GM18909 (cell line): ENCODE data around the gene P3H2.

ENCODE experiments used
- ATAC-seq: cut with Tn5 transposase; IDR thresholded peaks from one replicate; pipeline ENCODE4 v1.9.1; 2021; ENCODE audit warnings: mild to moderate bottlenecking; ENCODE audit not compliant: unreplicated experiment, poor library complexity

The P3H2 gene

DNA sequence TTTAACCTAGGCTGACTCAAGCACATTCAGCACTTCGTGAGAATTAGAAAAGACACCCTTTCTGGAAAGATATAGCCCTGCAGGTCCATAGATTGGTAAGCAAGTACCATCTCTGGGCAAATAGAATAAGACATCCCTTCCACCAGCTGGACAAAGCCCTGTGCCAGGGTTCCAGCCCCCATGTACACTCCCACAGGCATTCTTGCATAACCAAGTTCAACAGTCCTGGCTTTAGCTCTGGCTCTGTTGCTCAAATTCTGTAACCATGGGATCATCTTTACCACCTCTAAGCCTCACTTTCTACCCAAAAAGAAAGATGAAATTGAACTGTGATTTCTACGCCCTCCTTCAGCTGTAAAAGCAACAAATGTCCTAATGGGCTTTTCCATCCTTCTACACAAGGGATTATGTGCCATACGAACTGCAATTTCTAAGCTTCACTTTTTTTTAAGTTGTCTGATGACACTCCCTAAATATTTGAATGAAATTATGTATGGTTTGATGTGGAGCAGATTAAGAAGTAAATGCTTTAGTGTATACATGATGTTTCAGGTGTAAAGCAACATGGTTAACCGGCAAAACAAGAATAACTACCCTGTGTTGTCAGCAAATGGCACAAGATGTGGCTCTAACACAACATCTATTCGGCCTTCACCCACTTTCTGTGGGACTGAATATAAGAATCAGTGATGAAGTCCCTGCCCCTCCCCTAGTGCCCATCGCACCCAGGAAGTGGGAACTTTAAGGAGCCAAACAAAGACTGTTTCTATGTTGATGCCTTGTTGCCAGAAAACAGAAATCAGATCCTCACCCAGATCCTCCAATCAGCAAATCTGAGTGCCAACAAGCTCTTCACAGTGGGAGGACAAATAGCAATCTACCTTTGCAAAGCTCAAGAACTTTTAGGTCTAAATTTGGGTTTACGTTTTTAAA is 165.7 kb downstream of the P3H2 start:
- no peak for ATAC-seq

DNA sequence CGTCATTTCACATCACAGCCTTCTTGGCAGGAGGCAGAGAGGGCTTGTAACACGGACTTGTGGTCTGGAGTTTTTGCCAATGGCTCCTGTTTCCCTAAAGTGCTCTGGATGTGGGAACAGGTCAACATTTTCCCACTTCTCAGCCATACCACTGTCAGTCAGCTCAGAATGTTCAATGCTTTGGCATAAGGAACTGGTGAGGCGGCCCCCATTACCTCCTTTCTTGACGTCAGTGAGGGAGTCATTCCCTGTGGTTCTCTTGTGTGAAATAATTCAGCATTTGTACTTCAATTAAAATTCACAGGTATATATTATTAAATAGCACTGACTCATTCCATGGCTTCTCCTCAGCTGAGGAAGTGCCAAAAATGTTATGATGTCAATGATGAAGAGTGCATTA is 167.1 kb downstream of the P3H2 start:
- ATAC-seq, result no peak

DNA sequence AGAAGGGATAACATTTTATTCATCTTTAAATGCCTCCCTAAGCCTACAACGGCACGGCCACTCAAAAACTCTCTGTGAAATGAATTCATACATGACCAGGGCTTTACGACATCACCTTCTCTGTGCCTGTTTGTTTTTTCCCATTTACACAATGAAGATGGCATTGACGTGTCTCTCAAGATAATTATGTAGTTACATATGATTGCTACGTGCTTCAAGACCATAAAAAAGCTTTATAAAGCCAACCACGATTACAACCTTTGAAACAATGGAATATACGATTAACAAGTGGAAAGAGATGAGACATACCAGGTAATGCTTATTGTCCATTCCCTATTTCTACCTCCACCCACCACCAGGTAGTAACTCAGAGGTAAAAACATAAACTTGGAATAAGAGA is 168.4 kb downstream of the P3H2 start:
- no peak for ATAC-seq

DNA sequence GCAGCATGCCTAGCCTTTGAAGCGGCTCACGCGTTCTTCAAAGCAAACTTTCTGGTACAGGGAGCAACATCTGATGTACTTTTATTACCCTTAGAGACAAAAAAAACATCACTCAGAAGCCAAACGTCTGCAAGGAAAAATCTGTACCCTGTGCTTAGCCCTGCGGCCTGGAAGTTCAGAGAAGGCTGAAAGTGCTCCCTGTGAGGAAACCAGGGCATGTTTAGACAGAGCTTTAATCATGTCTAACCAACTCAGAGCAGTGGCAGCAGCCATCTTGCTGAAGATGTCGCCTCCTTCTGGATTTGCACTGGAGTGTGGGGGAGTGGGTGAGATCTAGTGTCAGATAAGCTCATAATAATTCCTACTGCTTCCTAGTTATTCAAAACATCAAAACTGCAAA is 170.4 kb downstream of the P3H2 start:
- no peak for ATAC-seq

DNA sequence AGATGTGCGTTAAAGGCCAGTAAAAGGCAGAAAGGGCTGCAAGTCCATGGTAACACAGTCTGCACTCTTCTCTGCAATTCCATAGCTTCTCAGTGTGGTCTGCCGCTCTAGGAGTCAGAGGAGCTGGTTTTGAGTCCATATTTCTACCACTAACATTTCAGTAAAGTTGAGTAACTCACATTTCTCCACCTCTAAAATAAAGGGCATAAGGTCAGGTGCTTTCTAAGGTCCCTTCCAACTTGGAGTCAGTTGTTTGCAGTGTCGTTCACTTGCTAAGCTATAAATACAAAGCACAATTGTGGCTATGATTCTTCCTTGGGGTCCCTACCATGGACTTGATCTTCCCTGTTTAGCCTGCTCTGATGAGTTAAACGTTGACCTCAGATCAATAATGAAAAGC is 171.1 kb downstream of the P3H2 start:
- no peak for ATAC-seq

DNA sequence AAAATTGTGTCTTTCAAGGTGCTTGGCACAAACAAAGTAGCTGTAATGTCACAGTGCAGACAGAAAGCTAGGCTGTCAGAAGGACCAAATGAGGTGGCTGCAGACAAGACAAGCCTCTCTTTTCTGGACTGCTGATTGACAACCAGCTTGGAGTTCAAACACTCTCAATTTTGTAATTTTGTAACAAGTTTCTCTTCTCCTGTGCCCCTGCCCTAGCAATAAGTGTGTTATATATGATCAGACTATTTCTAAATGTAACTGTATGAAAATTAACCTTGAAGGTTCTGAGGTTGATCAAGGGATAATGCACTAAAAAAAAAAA is 172.0 kb downstream of the P3H2 start:
- ATAC-seq, result no peak

DNA sequence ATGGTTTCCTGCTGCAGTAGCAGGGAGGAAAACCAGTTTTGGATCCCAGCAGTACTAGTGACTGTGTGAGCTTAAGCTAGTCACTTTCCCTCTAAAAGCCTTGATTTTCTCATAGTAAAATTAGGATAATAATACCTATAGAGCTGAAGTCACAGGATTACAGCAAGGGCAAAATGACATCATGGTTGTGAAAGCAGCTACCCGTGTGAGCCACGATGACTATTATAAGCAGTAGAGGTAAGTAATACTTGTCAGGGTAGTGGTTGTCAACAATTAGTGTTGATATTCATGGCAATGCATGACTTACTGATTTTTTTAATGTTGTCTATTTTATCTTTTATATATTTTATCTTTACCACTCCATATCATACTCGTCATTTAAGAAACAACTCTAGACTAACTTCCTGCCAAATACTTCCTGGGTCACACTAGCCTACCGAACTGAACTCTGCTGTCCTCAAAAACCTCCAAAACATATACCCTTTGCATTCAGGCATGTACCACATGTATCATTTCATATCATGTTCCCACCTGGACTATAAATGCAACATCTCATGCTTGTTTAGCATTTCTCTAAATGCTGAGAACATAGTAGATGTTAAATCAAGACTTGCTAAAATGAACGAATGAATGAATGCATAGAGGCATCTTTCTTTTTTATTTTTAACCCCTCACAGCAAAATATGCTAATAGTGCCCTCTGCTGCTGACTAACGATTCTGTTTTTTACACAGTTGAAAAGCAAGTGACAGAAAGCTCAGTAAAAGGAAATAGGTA is 172.6 kb downstream of the P3H2 start:
- no peak for ATAC-seq

DNA sequence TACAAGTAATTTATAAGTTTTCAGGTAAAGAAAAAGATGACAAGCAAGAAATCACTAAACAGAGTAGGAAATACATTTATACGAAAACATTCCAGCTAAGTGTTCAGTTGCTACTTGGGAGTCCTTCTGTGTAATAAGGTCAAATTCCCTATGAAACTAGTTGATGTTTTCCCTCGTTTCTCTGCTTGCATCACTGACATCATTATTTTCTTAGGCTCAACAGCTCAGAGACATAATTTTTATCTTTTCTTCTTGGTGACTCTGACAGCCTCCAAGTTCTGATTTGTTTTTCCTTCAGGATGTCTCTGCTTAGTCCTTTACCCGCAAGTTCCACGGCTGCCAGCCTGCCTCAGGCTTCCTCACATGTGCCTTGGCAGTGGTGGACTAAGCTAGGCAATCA is 173.6 kb downstream of the P3H2 start:
- no peak for ATAC-seq

DNA sequence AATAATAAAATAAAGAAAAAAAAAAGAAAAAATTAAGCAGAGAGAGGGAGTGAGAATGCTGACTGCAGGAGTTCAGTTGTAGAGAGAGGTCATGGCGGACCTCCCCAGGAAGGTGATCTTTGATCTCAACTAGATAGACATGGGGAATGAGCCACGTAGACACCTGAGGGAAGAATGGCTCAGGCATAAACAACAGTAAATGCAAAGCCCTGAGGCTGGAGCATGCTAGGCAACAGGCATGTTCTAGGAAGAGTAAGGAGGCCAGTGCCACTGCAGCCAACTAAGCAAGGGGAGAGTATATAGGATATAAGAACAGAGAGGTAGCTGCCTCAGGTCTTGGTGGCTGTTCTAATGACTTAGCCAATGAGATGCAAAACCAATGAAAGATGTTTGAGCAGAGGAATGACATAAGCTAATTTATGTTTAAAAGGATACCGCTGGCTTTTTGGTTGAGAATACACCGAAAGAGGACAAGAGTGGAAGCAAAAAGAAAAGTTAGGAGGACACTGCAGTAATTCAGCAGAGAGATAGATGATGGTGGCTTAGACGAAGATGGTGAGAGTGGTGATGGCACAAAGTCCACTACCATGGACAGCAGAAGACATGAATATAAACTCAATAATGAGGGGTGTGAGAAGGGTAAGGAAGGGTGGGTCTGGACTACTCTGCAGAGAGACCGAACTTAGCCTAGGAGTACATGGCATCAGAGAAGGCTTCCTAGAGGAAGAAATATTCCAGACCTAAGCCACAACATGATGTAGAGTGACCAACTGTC is 174.6 kb downstream of the P3H2 start:
- ATAC-seq, result no peak

DNA sequence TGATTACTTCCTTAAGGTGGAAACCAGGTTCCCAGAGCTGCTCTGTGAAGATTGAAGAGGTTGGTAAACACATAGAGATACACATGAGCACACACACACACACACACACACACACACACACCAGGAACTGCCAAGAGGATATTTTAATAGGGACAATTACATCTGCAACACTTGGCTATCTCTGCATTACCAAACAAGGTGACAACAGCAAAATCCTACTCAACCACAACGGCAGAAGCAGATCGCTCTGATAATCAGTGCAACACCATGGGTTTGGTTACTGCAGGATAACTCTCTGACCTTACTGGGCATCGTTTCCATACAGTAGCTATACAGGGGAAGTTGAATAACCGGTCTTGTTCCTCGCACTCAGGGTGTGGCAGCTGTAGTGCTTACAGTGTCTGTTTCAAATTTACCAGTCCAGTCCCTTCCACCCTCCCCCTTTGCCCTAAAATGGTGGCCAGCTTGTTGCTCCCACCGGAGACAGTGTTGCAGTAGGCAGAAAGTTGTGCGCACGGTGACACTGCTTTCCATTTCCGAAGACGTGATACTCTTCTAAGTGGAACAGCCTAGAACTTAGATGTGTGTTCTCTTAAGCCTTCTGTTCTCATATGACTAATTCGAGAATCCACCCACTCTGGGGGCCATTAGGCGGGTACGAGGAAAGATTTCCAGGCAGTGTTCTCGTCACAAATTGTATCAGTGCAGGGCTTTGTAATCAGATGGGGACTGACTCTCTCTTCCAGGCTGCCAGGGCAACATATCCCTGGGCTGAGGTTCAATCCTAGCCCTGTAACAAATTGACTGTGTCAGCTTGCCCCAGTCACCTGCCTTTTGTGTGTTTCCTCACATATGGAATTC is 176.2 kb downstream of the P3H2 start:
- ATAC-seq, result no peak

DNA sequence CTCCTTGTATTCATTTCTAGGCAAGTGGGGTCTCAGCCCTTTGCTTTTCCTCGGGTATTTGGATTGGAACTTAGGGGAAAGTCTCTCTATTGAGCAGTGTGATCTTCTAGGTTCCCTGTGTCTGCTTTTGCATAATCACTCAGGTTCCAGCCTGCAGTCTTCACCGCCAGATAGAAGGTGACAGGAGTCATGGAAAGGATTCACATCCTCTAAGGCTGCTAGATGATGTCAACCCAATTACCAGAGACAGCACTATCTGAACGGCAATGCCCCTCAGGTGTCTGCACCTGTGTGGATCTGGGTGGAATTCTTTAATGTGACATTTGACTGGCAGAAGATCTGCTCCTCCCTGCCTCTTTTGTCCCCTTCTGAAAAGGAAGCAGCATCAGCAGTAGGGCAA is 177.7 kb downstream of the P3H2 start:
- ATAC-seq, result no peak

DNA sequence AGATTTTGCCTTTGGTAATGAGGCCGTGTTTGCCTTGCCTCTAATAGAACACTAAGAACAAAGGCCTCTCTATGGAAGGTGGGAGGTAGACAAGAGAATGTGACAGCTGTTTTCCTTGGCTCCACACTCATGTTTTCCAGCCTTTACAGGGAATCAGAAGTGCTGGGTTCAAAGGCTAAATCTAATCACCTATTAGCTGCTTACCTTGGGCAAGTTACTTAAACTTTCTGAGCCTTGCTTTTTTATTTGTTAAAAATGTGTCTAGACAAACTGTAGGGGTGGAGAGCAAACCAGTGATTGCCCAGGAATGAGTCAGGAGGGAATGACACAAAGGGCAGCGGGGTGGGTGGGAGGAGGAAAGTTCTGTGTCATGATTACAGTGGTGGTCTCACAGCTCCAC is 179.0 kb downstream of the P3H2 start:
- ATAC-seq, result no peak

DNA sequence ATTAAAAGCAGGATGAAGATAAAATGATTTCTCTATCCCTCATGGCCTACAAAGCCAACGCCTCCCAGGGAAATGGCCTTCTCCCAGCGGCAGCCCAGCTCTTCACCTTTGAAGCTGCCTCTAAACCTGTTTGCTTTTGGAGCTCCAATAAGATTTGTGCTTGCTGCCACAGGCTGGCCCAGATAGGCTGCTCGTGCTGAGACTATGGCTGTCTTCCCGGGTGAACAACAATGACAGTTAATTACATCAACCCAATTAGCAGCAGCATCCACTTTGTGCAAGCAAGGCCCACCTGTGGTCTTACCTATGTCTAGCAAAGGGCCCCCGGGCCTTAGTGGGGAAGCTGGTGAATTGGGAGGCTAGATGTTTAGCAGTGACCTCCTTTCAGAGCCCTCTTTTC is 179.6 kb downstream of the P3H2 start:
- ATAC-seq, result no peak

DNA sequence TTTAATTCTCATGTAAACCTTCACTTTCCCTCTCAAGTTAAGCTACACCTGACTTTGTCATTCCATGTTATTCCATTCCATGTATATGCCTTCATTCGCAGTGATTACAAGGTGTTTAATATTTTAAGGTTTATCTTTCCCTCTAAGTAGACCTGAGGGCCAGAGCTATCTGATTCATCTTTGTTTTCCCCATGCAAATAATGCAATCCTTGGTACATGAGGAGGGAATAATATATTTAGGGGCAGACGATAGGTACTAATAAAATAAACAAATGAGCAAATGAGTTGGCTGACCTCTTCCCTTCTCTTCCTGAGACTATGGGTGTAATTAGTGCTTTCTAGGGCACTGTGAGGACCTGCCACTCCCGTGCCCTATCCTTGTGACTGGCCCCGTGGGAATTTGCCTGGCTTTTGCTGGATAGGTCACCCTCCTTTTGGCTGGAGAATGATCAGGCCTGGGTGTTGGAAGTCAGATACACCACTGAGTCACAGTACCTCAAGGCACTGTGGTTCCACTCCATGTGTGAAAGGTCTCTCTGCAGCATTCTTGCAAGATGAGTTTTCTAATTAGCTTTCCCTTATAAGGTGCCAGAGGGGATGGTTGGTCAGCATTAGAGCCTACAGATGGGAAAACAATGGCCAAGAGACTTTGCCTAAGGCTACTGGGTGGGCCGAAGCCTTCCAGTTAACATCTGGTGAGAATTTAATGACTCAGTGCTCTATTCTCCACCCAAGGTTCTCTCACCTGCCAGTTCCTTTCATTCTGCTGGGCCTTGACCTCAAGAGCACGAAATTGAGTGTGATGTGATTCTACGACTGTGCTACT is 183.2 kb downstream of the P3H2 start:
- ATAC-seq, result no peak

DNA sequence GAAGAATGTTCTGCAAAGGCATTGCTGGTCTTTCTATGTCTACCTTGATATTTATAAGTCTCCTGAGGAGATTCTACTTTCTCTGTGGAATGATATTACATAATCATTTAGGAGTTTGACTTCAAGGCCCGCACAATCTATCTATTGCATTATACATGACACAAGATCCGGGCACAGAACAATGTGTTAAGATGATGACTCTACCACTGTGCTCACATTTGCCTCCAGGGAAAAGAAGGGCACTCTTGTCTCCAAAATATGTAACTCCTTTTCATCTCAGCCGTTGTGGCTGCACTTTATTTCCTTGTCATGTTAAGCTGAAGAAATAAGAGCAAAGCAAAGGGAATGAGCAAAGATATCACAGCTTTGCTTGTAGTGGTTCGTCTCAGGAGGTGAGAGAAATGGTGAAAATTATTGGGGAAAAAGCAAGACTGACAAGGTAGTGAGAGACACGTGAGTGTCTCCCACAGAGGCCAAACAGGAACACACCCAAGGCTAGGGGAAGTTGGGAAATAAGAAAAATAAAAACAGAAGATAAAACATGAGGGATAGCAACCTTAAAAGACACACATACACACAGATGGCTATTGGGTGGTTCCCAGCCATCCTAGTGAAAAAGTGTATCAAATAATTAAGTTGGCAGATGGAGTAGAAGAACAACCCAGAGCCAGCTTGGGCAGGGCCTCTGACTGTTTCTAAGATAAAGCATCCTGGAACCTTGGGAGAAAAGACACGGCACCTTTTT is 184.3 kb downstream of the P3H2 start:
- no peak for ATAC-seq

DNA sequence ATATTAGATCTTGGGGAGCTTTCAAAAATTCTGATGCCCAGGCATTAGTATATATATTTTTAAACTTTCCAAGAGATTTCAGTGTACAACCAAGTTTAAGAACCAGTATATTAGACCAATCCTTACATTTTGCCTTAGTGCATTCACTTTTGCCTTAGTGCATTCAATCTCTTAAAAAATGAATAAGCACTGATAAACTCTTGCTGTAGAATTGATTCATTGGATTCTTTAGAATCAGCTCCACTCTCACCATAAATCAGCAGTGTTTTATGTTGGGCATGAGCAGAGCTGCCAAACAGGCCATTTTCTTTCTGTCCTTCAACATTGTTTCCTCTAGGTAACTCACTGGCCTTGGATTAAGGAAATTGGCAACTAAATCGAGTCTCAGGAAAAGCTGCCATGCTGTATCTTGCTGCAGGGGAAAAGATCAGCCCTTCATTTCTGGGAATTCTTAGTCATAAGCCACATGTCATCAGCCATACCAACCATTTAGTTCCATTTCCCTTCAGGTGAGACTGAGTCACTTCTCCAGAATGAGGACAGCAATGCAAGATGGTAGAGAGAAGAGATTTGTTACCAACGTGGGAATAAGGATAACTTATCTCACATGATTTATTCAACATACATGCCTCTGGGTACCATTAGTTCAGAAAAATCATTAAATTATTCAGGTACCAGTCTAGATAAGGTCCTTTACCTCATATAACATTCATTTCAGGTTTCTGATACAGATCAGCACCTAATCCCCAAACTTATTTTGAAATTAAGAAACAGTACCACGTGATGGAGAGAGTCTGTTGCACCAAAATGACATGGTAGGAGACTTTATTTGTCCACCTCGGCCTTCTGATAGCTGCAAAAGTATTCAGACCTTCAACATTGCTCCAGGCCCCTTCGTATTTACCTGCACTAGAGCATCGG is 192.5 kb downstream of the P3H2 start:
- ATAC-seq, result no peak

DNA sequence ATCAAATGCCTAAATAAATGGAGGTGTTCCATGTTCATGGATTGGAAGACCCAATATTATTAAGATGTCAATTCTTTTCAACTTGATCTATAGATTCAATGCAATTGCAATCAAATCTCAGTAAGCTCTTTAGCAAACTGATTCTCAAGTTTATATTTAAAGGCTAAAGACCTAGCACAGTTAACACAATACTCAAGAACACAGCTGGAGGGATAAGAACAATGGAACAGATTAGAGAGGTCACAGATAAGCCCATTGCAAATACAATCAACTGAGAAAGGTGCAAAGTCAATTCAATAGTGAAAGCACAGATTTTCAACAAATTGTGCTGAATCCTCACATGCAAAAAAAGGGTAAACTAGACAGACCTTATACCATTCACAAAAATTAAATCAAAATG is 198.9 kb downstream of the P3H2 start:
- no peak for ATAC-seq

DNA sequence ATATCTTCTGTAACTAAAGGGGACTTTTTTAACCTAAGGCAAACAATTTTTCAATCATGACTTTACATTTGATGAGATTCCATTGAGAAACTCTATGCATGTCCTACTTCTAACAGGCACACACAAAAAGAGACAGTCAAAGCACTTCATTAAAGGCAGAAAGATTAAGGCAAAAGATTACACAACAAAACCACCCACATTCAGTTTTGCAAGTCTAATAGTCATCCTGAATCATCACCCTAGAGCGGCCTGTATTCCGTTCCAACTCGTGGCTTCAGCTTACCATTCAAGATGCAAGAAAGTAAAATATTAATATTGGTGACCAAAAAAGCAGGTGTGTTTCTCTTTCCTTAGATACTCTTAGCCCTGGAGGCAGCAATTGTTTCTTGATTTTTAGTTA is 205.9 kb downstream of the P3H2 start:
- no peak for ATAC-seq
